Body of pancreas (tissue), 4 donors: ENCODE results near the gene TCEAL5. TPM values are rescaled to one million over a fixed set of nuclear protein-coding genes. Genes with fewer than 3 reads are reported as not detected.
"Not testable (repeated sequence)": the region's sequence is repeated elsewhere in the genome, so short reads cannot be mapped to it uniquely, and the experiment has no call there.

ENCODE experiments used
- ATAC-seq: fragments of 150-250 bp; one replicate; pipeline ENCODE4 v1.9.1; 2016
- DNase-seq, 4 donors: peaks; one replicate each; pipeline ENCODE4 v3.0.0-alpha.2; 2019
- H3K27ac ChIP-seq, 4 donors: fragments of 200-600 bp; sonication (generic); 1 replicate in 3 of 4; 2 replicates in 1 of 4; pipeline versions ENCODE4 v1.5.1 to v1.6.1; 2016 to 2019; ENCODE audit warnings: mild to moderate bottlenecking in 1 of 4, mixed read lengths in 1 of 4, moderate library complexity in 1 of 4
- H3K27me3 ChIP-seq, 2 donors: fragments of 200-600 bp; sonication (generic); one replicate each; pipeline ENCODE4 v1.6.0; 2016; ENCODE audit warnings: mild to moderate bottlenecking in 1 of 2
- H3K36me3 ChIP-seq, 2 donors: fragments of 200-600 bp; sonication (generic); replicated peaks in 1 of 2; 2 replicates each; pipeline ENCODE4 v1.5.1; 2016; ENCODE audit warnings: low read depth in 2 of 2; ENCODE audit not compliant: insufficient read depth in 1 of 2
- H3K4me1 ChIP-seq: fragments of 200-600 bp; sonication (generic); one replicate; pipeline ENCODE4 v1.6.0; 2016
- H3K4me3 ChIP-seq, 2 donors: fragments of 200-600 bp; sonication (generic); 1 replicate in 1 of 2; 2 replicates in 1 of 2; pipeline ENCODE4 v1.5.1; 2016 to 2019
- H3K9me3 ChIP-seq, 3 donors: fragments of 200-600 bp; sonication (generic); 1 replicate in 2 of 3; 2 replicates in 1 of 3; pipeline ENCODE4 v1.5.1; 2016
- CTCF ChIP-seq, 7 experiments: fragments of 450-650 bp in 4 of 7; fragments of 200-600 bp in 3 of 7; sonication (generic) in 3 of 7; IDR thresholded peaks; one replicate each; pipeline ENCODE4 v1.5.1; 2016 to 2019; ENCODE audit warnings: antibody characterized with exemption in 7 of 7
- POLR2A ChIP-seq, 3 donors: fragments of 450-650 bp; IDR thresholded peaks; one replicate each; pipeline ENCODE4 v1.6.1; 2016; ENCODE audit warnings: antibody characterized with exemption in 3 of 3, mild to moderate bottlenecking in 2 of 3
- WGBS, 2 donors: methylation state at CpG; one replicate each; pipeline ENCODE4 v1.1.5; 2017; 5-methylcytosine and 5-hydroxymethylcytosine counted together
- intact Hi-C: fragments of 100-400 bp; cut with DNase I; formaldehyde crosslinking; loops from one replicate; pipeline ENCODE4 v1.15.1; 2023
- total RNA-seq, 2 donors: library from RNA; depleted of rRNA; stranded (reverse); fragments of >200 nt; gene quantifications; one replicate each; pipeline ENCODE4 v1.1.0, GENCODE V29; 2016

Gene TCEAL5
- not detected for total RNA-seq

GRCh38 chrX:103276581-103277002 lies at the start of gene TCEAL5:
Gene TCEAL5 (minus strand): TSS chrX:103276750. CDS start chrX:103274563, 2,187 bp downstream.
- H3K4me1 ChIP-seq = peaks cover 4% of the 10 kb centered on the region
- peak in 2 of 4 donors; percentile 4 to 17 for DNase-seq
- no peak within 1 kb of the TSS for H3K27ac ChIP-seq
- TF ChIP-seq POLR2A (IDR thresholded peaks at IDR 0.05) = no peak
- no peak for TF ChIP-seq CTCF (IDR thresholded peaks at IDR 0.05)
- H3K27me3 ChIP-seq = no peaks in the 10 kb centered on the region
- no peaks in the 10 kb centered on the region for H3K9me3 ChIP-seq
- intact Hi-C loops = no loop called here
- H3K36me3 ChIP-seq = no peaks in the 10 kb centered on the region
- no peak within 1 kb of the TSS for H3K4me3 ChIP-seq
- WGBS, 2 donors = 4 to 11% methylated on average over 9 to 15 of the region's 17 CpGs
- ATAC-seq = no peak

- Histone ChIP-seq H3K4me3 (no peak overlapping the region), H3K4me1 (no peaks in the 10 kb centered on the region), H3K9me3 (no peaks in the 10 kb centered on the region), H3K27me3 (no peaks in the 10 kb centered on the region), H3K27ac (peak overlapping the region in 2 of 4 donors; percentile 25 to 69), H3K36me3 (no peaks in the 10 kb centered on the region)
- DNase-seq (no peak), ATAC-seq (no peak)
- intact Hi-C loops = no loop called here
- 36 to 42% methylated on average over 3 of the region's 3 CpGs for WGBS, 2 donors
- TF ChIP-seq POLR2A (IDR thresholded peaks at IDR 0.05) (no peak), CTCF (IDR thresholded peaks at IDR 0.05) (no peak)
Measured at GRCh38 chrX:103311399-103311780, 34.8 kb upstream of the TCEAL5 start.

GRCh38 chrX:103310555-103311398 lies 34.2 kb upstream of the TCEAL5 start, which contains the start of gene BEX2:
Gene BEX2 (minus strand): TSS chrX:103310990. CDS start chrX:103309976, 1,014 bp downstream.
- Histone ChIP-seq H3K36me3 (no peaks in the 10 kb centered on the region), H3K4me3 (peak within 1 kb of the TSS; percentile 13 to 43), H3K9me3 (no peaks in the 10 kb centered on the region), H3K27ac (peak within 1 kb of the TSS in 3 of 4 donors; percentile 43 to 69 (median 67)), H3K4me1 (no peaks in the 10 kb centered on the region), H3K27me3 (no peaks in the 10 kb centered on the region)
- ATAC-seq (peak; percentile 100), DNase-seq (peak; percentile 88 to 93 (median 91))
- WGBS, 2 donors = 0 to 2% methylated on average over 2 to 30 of the region's 52 CpGs
- no peak for TF ChIP-seq CTCF (IDR thresholded peaks at IDR 0.05)
- peak; percentile 75 to 87 (median 85) for TF ChIP-seq POLR2A (IDR thresholded peaks at IDR 0.05)
- intact Hi-C loops = no loop called here

GRCh38 chrX:103309860-103310554 lies 33.5 kb upstream of the TCEAL5 start:
- peak overlapping the region in 3 of 4 donors; percentile 43 to 69 (median 67) for H3K27ac ChIP-seq
- intact Hi-C loops = no loop called here
- peak in 1 of 4 donors; percentile 13 for DNase-seq
- H3K9me3 ChIP-seq = no peaks in the 10 kb centered on the region
- no peaks in the 10 kb centered on the region for H3K4me1 ChIP-seq
- TF ChIP-seq POLR2A (IDR thresholded peaks at IDR 0.05) = no peak
- TF ChIP-seq CTCF (IDR thresholded peaks at IDR 0.05) = no peak
- no peaks in the 10 kb centered on the region for H3K27me3 ChIP-seq
- no peak for ATAC-seq
- no peaks in the 10 kb centered on the region for H3K36me3 ChIP-seq
- H3K4me3 ChIP-seq = peak overlapping the region; percentile 13 to 43
- WGBS, 2 donors = 12 to 80% methylated on average over 3 to 8 of the region's 32 CpGs

GRCh38 chrX:103305666-103306065 lies 29.1 kb upstream of the TCEAL5 start:
- H3K27ac ChIP-seq, H3K9me3 ChIP-seq, ATAC-seq, H3K27me3 ChIP-seq, H3K4me1 ChIP-seq, H3K4me3 ChIP-seq, intact Hi-C loops, H3K36me3 ChIP-seq, DNase-seq: not testable (repeated sequence)
- WGBS, 2 donors = 81 to 86% methylated on average over 4 of the region's 4 CpGs
